Kidney epithelial cell (primary cell): ENCODE measurements around the gene FAF1. TPM values are rescaled to one million over a fixed set of nuclear protein-coding genes. Genes with fewer than 3 reads are reported as not detected.

Source experiments
- DNase-seq: peaks from one replicate; pipeline ENCODE4 v3.0.0-alpha.2; 2010; ENCODE audit warnings: low read depth
- H3K27me3 ChIP-seq: 2 replicates; pipeline ENCODE4 v1.6.0; 2011; ENCODE audit warnings: low read length; ENCODE audit not compliant: control insufficient read depth, insufficient read depth
- H3K36me3 ChIP-seq: 2 replicates; pipeline ENCODE4 v1.5.1; 2011; ENCODE audit warnings: low read length; ENCODE audit not compliant: control insufficient read depth, insufficient read depth
- H3K4me3 ChIP-seq: 2 replicates; pipeline ENCODE4 v1.5.1; 2011; ENCODE audit warnings: low read depth, mild to moderate bottlenecking, control low read depth, low read length
- CTCF ChIP-seq: IDR thresholded peaks from 2 replicates; pipeline ENCODE4 v1.5.1; 2011; ENCODE audit warnings: mild to moderate bottlenecking, moderate library complexity, low read length, control low read depth, inconsistent platforms; ENCODE audit not compliant: insufficient read depth, poor library complexity, severe bottlenecking
- total RNA-seq: library from RNA; depleted of rRNA; stranded (reverse); fragments of >200 nt; gene quantifications from 2 replicates; pipeline ENCODE4 v1.2.3, GENCODE V29; 2015

The FAF1 gene
- total RNA-seq, 1 donor from 2014 or later = 57.8 TPM

GRCh38 chr1:50415235-50416149, 544.6 kb downstream of the FAF1 start:
- TF ChIP-seq CTCF = no peak
- peaks cover 71% of the 10 kb centered on the region for H3K27me3 ChIP-seq
- H3K4me3 ChIP-seq = no peak overlapping the region
- DNase-seq = no peak
- no peaks in the 10 kb centered on the region for H3K36me3 ChIP-seq

- Histone ChIP-seq H3K27me3 (peaks cover 64% of the 10 kb centered on the region), H3K4me3 (no peak overlapping the region)
Observed at GRCh38 chr1:50414853-50415234, 545.2 kb downstream of the FAF1 start.

GRCh38 chr1:50412813-50413476, 547.1 kb downstream of the FAF1 start:
- H3K27me3 ChIP-seq = peaks cover 47% of the 10 kb centered on the region
- TF ChIP-seq CTCF = no peak
- no peak for DNase-seq
- H3K36me3 ChIP-seq = no peaks in the 10 kb centered on the region
- H3K4me3 ChIP-seq = no peak overlapping the region

More at GRCh38 chr1:50414853-50415234, 545.2 kb downstream of the FAF1 start:
- DNase-seq = no peak
- no peak for TF ChIP-seq CTCF
- H3K36me3 ChIP-seq = no peaks in the 10 kb centered on the region

GRCh38 chr1:50405814-50406213, 554.3 kb downstream of the FAF1 start:
- H3K27me3 ChIP-seq = no peaks in the 10 kb centered on the region
- no peaks in the 10 kb centered on the region for H3K36me3 ChIP-seq
- no peak overlapping the region for H3K4me3 ChIP-seq
- TF ChIP-seq CTCF = no peak
- DNase-seq = no peak

- TF ChIP-seq CTCF = no peak
- Histone ChIP-seq H3K36me3 (no peaks in the 10 kb centered on the region), H3K27me3 (no peaks in the 10 kb centered on the region), H3K4me3 (no peak overlapping the region)
- DNase-seq = no peak
Observed at GRCh38 chr1:50393522-50394120, 566.4 kb downstream of the FAF1 start.

Other genes starting within 250 kb of the FAF1 start
- 0.07 and 0.13 TPM in 2 replicates for gene CDKN2C, start 10.0 kb upstream of the FAF1 start, total RNA-seq
- gene C1orf185, start 142.0 kb upstream of the FAF1 start, total RNA-seq = not detected in 2 replicates